HEK293 (cell line): ENCODE measurements around the gene RNF19B.

Source experiments
- CTCF ChIA-PET: fragments of 350-600 bp; formaldehyde crosslinking; extraction: SDS; loops from one replicate; lab custom pipeline; 2021; ENCODE audit warnings: antibody characterized with exemption; lab: Yijun Ruan, JAX
- POLR2A ChIA-PET: fragments of 300-600 bp; formaldehyde crosslinking; extraction: SDS; loops from one replicate; lab custom pipeline; 2020; ENCODE audit warnings: antibody characterized with exemption, inconsistent platforms; lab: Yijun Ruan, JAX
- H3K27ac ChIP-seq: fragments of 200-500 bp; sonication (Bioruptor generic); 2 replicates; pipeline ENCODE4 v1.5.1; 2014; ENCODE audit warnings: low read depth, low read length, control low read depth, inconsistent platforms; ENCODE audit errors: extremely low read depth
- H3K36me3 ChIP-seq, 2 experiments: fragments of 200-500 bp in 1 of 2; sonication (Bioruptor generic) in 1 of 2; 1 replicate in 1 of 2; 2 replicates in 1 of 2; pipeline ENCODE4 v1.5.1; 2014 to 2017; ENCODE audit warnings: inconsistent platforms in 2 of 2, low read length in 2 of 2; ENCODE audit not compliant: control insufficient read depth in 2 of 2, insufficient read depth in 1 of 2
- H3K4me1 ChIP-seq: fragments of 200-500 bp; sonication (Bioruptor generic); 2 replicates; pipeline ENCODE4 v1.5.1; 2014; ENCODE audit warnings: mild to moderate bottlenecking, low read length, inconsistent platforms; ENCODE audit not compliant: control insufficient read depth, insufficient read depth
- H3K4me3 ChIP-seq: 2 replicates; pipeline ENCODE4 v1.5.1; 2011; ENCODE audit warnings: low read depth, mild to moderate bottlenecking, control low read depth, low read length, moderate library complexity
- H3K9me3 ChIP-seq: fragments of 200-500 bp; sonication (Bioruptor generic); 2 replicates; pipeline ENCODE4 v1.5.1; 2014; ENCODE audit warnings: low read depth, low read length, inconsistent platforms; ENCODE audit not compliant: control insufficient read depth, insufficient read depth
- EGR2 ChIP-seq: fragments of 450-650 bp; formaldehyde crosslinking; IDR thresholded peaks from 2 replicates; pipeline ENCODE4 v1.5.1; 2016; ENCODE audit warnings: low read depth, missing biosample characterization, missing genetic modification characterization
- ZBTB1 ChIP-seq: fragments of 450-650 bp; formaldehyde crosslinking; IDR thresholded peaks from 2 replicates; pipeline ENCODE4 v1.5.1; 2016; ENCODE audit warnings: missing biosample characterization, missing genetic modification characterization
- ZBTB8A ChIP-seq: fragments of 450-650 bp; formaldehyde crosslinking; IDR thresholded peaks from 2 replicates; pipeline ENCODE4 v1.5.1; 2016; ENCODE audit warnings: missing biosample characterization, missing genetic modification characterization
- ZEB2 ChIP-seq: fragments of 450-650 bp; formaldehyde crosslinking; IDR thresholded peaks from 2 replicates; pipeline ENCODE4 v1.5.1; 2016; ENCODE audit warnings: missing biosample characterization, missing genetic modification characterization
- ZNF10 ChIP-seq: fragments of 450-650 bp; formaldehyde crosslinking; IDR thresholded peaks from 2 replicates; pipeline ENCODE4 v1.5.1; 2017; ENCODE audit warnings: missing biosample characterization, missing genetic modification characterization
- ZNF132 ChIP-seq: fragments of 450-650 bp; formaldehyde crosslinking; IDR thresholded peaks from 2 replicates; pipeline ENCODE4 v1.5.1; 2017; ENCODE audit warnings: missing biosample characterization, missing genetic modification characterization, borderline replicate concordance
- ZNF133 ChIP-seq: fragments of 450-650 bp; formaldehyde crosslinking; IDR thresholded peaks from 2 replicates; pipeline ENCODE4 v1.5.1; 2016; ENCODE audit warnings: missing biosample characterization, missing genetic modification characterization
- ZNF19 ChIP-seq: fragments of 450-650 bp; formaldehyde crosslinking; IDR thresholded peaks from 2 replicates; pipeline ENCODE4; 2016; ENCODE audit warnings: missing biosample characterization, missing genetic modification characterization, low read depth
- ZNF239 ChIP-seq: fragments of 450-650 bp; formaldehyde crosslinking; IDR thresholded peaks from 2 replicates; pipeline ENCODE4 v1.5.1; 2016; ENCODE audit warnings: missing biosample characterization, missing genetic modification characterization
- ZNF366 ChIP-seq: fragments of 450-650 bp; formaldehyde crosslinking; conservative IDR thresholded peaks from 2 replicates; pipeline ENCODE4 v1.5.1; 2016; ENCODE audit warnings: missing biosample characterization, missing genetic modification characterization
- ZNF555 ChIP-seq: fragments of 450-650 bp; formaldehyde crosslinking; conservative IDR thresholded peaks from 2 replicates; pipeline ENCODE4 v1.5.1; 2017; ENCODE audit warnings: missing biosample characterization, mild to moderate bottlenecking, missing genetic modification characterization, inconsistent platforms
- ZNF585B ChIP-seq: fragments of 450-650 bp; formaldehyde crosslinking; IDR thresholded peaks from 2 replicates; pipeline ENCODE4 v1.5.1; 2016; ENCODE audit warnings: missing biosample characterization, missing genetic modification characterization
- ZNF610 ChIP-seq: fragments of 450-650 bp; formaldehyde crosslinking; IDR thresholded peaks from 2 replicates; pipeline ENCODE4 v1.5.1; 2016; ENCODE audit warnings: missing biosample characterization, missing genetic modification characterization, borderline replicate concordance
- ZNF791 ChIP-seq: fragments of 450-650 bp; formaldehyde crosslinking; IDR thresholded peaks from 2 replicates; pipeline ENCODE4 v1.5.1; 2016; ENCODE audit warnings: missing biosample characterization, missing genetic modification characterization
- ZNF837 ChIP-seq: fragments of 450-650 bp; formaldehyde crosslinking; IDR thresholded peaks from 2 replicates; pipeline ENCODE4 v1.5.1; 2016; ENCODE audit warnings: missing biosample characterization, missing genetic modification characterization
- TF ChIP-seq, protein P1 (sequence below): fragments of 450-650 bp; formaldehyde crosslinking; IDR thresholded peaks from 2 replicates; pipeline ENCODE4 v1.5.1; 2016; ENCODE audit warnings: missing biosample characterization, missing genetic modification characterization
- TF ChIP-seq, protein P2 (sequence below): fragments of 450-650 bp; formaldehyde crosslinking; IDR thresholded peaks from 2 replicates; pipeline ENCODE4 v1.5.1; 2016; ENCODE audit warnings: missing biosample characterization, missing genetic modification characterization
- TF ChIP-seq, protein P3 (sequence below): fragments of 450-650 bp; formaldehyde crosslinking; IDR thresholded peaks from 2 replicates; pipeline ENCODE4 v1.5.1; 2016; ENCODE audit warnings: missing biosample characterization, missing genetic modification characterization
- TF ChIP-seq, protein P4 (sequence below): fragments of 450-650 bp; formaldehyde crosslinking; IDR thresholded peaks from 2 replicates; pipeline ENCODE4 v1.5.1; 2016; ENCODE audit warnings: missing biosample characterization, missing genetic modification characterization, low read depth
- TF ChIP-seq, protein P5 (sequence below): fragments of 450-650 bp; formaldehyde crosslinking; IDR thresholded peaks from 2 replicates; pipeline ENCODE4 v1.5.1; 2016; ENCODE audit warnings: missing biosample characterization, missing genetic modification characterization
- TF ChIP-seq, protein P6 (sequence below): fragments of 450-650 bp; formaldehyde crosslinking; IDR thresholded peaks from 2 replicates; pipeline ENCODE4 v1.5.1; 2016; ENCODE audit warnings: missing biosample characterization, missing genetic modification characterization

Gene RNF19B

DNA sequence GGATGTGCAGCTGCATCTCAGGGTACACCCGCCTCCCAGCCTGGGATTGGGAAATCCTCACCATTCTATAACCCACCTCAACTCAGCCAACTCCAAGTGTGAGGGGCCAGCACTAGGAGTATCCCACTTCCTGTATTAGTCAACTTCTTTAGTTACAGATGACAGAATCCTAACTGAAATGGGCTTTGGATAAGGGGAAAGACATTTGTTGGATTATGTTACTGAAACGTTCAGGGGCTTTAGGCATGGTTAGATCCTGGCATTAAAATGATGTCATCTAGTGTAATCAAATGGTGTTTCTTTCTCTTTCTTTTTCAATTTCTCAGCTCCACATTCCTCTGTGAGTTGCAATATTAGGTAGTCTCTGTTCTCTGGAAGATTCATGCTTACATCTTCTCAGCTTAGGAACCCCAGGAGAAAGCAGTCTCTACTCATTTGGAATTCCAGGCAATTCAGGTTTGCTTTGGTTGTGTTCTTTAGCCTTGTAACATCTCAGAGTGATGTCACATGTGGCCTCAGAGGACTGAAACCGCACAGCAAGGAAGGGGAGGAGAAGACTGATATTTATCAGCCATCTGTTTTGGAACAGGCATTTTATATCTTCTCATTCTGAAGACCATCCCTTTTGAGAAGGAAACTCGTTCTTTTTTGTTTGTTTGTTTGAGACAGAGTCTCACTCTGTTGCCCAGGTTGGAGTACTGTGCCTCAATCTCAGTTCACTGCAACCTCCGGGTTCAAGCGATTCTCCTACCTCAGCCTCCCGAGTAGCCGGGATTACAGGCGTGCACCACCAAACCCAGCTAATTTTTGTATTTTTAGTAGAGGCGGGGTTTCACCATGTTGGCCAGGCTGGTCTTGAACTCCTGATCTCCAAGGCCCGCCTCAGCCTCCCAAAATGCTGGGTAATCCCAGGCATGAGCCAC, 44.5 kb downstream of the RNF19B start (continued):
- TF ChIP-seq, protein P1, sequence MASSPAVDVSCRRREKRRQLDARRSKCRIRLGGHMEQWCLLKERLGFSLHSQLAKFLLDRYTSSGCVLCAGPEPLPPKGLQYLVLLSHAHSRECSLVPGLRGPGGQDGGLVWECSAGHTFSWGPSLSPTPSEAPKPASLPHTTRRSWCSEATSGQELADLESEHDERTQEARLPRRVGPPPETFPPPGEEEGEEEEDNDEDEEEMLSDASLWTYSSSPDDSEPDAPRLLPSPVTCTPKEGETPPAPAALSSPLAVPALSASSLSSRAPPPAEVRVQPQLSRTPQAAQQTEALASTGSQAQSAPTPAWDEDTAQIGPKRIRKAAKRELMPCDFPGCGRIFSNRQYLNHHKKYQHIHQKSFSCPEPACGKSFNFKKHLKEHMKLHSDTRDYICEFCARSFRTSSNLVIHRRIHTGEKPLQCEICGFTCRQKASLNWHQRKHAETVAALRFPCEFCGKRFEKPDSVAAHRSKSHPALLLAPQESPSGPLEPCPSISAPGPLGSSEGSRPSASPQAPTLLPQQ, result peak; percentile 61
- TF ChIP-seq ZNF366 (tag by site-specific recombination), result peak; percentile 18; the same call in 1 of the 2 replicates
- no peak for TF ChIP-seq ZNF555 (tag by site-specific recombination)
- TF ChIP-seq ZBTB1 (tag by site-specific recombination), result no peak
- no peak for TF ChIP-seq ZNF19 (tag by site-specific recombination)
- TF ChIP-seq, protein P2, sequence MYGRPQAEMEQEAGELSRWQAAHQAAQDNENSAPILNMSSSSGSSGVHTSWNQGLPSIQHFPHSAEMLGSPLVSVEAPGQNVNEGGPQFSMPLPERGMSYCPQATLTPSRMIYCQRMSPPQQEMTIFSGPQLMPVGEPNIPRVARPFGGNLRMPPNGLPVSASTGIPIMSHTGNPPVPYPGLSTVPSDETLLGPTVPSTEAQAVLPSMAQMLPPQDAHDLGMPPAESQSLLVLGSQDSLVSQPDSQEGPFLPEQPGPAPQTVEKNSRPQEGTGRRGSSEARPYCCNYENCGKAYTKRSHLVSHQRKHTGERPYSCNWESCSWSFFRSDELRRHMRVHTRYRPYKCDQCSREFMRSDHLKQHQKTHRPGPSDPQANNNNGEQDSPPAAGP (tag by site-specific recombination), result no peak
- no peak for TF ChIP-seq ZNF133
- peak; percentile 74 for TF ChIP-seq ZEB2 (tag by site-specific recombination)
- no peak for TF ChIP-seq ZNF837 (tag by site-specific recombination)
- TF ChIP-seq, protein P3, sequence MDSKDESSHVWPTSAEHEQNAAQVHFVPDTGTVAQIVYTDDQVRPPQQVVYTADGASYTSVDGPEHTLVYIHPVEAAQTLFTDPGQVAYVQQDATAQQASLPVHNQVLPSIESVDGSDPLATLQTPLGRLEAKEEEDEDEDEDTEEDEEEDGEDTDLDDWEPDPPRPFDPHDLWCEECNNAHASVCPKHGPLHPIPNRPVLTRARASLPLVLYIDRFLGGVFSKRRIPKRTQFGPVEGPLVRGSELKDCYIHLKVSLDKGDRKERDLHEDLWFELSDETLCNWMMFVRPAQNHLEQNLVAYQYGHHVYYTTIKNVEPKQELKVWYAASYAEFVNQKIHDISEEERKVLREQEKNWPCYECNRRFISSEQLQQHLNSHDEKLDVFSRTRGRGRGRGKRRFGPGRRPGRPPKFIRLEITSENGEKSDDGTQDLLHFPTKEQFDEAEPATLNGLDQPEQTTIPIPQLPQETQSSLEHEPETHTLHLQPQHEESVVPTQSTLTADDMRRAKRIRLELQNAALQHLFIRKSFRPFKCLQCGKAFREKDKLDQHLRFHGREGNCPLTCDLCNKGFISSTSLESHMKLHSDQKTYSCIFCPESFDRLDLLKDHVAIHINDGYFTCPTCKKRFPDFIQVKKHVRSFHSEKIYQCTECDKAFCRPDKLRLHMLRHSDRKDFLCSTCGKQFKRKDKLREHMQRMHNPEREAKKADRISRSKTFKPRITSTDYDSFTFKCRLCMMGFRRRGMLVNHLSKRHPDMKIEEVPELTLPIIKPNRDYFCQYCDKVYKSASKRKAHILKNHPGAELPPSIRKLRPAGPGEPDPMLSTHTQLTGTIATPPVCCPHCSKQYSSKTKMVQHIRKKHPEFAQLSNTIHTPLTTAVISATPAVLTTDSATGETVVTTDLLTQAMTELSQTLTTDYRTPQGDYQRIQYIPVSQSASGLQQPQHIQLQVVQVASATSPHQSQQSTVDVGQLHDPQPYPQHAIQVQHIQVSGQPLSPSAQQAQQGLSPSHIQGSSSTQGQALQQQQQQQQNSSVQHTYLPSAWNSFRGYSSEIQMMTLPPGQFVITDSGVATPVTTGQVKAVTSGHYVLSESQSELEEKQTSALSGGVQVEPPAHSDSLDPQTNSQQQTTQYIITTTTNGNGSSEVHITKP (tag by site-specific recombination), result peak; percentile 84
- TF ChIP-seq, protein P4, sequence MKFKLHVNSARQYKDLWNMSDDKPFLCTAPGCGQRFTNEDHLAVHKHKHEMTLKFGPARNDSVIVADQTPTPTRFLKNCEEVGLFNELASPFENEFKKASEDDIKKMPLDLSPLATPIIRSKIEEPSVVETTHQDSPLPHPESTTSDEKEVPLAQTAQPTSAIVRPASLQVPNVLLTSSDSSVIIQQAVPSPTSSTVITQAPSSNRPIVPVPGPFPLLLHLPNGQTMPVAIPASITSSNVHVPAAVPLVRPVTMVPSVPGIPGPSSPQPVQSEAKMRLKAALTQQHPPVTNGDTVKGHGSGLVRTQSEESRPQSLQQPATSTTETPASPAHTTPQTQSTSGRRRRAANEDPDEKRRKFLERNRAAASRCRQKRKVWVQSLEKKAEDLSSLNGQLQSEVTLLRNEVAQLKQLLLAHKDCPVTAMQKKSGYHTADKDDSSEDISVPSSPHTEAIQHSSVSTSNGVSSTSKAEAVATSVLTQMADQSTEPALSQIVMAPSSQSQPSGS (tag by site-specific recombination), result peak; percentile 95
- TF ChIP-seq, protein P5, sequence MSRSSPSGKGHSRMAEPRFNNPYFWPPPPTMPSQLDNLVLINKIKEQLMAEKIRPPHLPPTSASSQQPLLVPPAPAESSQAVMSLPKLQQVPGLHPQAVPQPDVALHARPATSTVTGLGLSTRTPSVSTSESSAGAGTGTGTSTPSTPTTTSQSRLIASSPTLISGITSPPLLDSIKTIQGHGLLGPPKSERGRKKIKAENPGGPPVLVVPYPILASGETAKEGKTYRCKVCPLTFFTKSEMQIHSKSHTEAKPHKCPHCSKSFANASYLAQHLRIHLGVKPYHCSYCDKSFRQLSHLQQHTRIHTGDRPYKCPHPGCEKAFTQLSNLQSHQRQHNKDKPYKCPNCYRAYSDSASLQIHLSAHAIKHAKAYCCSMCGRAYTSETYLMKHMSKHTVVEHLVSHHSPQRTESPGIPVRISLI (tag by site-specific recombination), result 0 out of 2 replicates have a peak, but pooled peaks have one; percentile 17
- TF ChIP-seq ZNF132, result no peak

DNA sequence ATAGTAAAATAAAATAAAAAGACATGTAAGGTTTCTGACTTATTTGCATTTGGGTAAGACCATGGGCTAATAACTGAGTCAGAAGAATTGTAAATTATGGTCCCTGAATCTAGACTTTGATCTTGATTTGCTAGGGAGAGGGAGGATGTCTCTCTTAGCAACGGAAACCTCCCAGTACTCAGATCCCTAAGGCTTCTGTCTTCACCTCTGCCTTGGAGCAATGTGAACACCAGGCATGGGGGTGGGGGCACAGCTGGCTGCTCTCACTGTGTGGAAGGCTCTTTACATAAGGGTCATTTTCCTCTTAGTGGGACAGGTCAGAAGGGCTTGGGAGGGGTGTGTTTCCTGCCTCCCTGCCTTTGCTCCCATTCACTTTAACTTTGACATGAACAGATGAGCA, 46.4 kb downstream of the RNF19B start:
- H3K4me1 ChIP-seq, result no peaks in the 10 kb centered on the region
- CTCF ChIA-PET, result interaction anchor here (2.2 kb wide), 2 partner anchors 15 to 42 kb away, joined by 11 to 15 read pairs; no protein-coding TSS in a partner anchor
- H3K9me3 ChIP-seq, result no peaks in the 10 kb centered on the region
- no peak for TF ChIP-seq ZNF585B (tag by site-specific recombination)
- TF ChIP-seq ZNF10 (tag by site-specific recombination), result no peak
- no peak for TF ChIP-seq ZNF610 (tag by site-specific recombination)
- no peak for TF ChIP-seq EGR2 (tag by site-specific recombination)
- TF ChIP-seq ZNF239 (tag by site-specific recombination), result no peak
- TF ChIP-seq, protein P6, sequence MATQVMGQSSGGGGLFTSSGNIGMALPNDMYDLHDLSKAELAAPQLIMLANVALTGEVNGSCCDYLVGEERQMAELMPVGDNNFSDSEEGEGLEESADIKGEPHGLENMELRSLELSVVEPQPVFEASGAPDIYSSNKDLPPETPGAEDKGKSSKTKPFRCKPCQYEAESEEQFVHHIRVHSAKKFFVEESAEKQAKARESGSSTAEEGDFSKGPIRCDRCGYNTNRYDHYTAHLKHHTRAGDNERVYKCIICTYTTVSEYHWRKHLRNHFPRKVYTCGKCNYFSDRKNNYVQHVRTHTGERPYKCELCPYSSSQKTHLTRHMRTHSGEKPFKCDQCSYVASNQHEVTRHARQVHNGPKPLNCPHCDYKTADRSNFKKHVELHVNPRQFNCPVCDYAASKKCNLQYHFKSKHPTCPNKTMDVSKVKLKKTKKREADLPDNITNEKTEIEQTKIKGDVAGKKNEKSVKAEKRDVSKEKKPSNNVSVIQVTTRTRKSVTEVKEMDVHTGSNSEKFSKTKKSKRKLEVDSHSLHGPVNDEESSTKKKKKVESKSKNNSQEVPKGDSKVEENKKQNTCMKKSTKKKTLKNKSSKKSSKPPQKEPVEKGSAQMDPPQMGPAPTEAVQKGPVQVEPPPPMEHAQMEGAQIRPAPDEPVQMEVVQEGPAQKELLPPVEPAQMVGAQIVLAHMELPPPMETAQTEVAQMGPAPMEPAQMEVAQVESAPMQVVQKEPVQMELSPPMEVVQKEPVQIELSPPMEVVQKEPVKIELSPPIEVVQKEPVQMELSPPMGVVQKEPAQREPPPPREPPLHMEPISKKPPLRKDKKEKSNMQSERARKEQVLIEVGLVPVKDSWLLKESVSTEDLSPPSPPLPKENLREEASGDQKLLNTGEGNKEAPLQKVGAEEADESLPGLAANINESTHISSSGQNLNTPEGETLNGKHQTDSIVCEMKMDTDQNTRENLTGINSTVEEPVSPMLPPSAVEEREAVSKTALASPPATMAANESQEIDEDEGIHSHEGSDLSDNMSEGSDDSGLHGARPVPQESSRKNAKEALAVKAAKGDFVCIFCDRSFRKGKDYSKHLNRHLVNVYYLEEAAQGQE (tag by site-specific recombination), result no peak
- no peak for TF ChIP-seq ZBTB8A
- TF ChIP-seq ZNF791 (tag by site-specific recombination), result no peak
- no peak overlapping the region for H3K4me3 ChIP-seq
- no peak overlapping the region for H3K27ac ChIP-seq
- H3K36me3 ChIP-seq, result no peaks in the 10 kb centered on the region
- POLR2A ChIA-PET, result no interaction called here
